Neuronal stem cell (in vitro differentiated cells): ENCODE measurements around the gene SLC1A3.

ENCODE experiments used
- DNase-seq: peaks from one replicate; pipeline ENCODE4 v3.0.0-alpha.2; 2013; ENCODE audit warnings: low spot score
- H2AFZ ChIP-seq: one replicate; pipeline ENCODE4 v1.6.1; 2013; ENCODE audit warnings: mild to moderate bottlenecking, low read length, inconsistent platforms
- H2AK5ac ChIP-seq: 2 replicates; pipeline ENCODE4 v1.6.1; 2013; ENCODE audit warnings: low read depth, mild to moderate bottlenecking, inconsistent platforms, low read length, moderate library complexity, mixed read lengths
- H2BK120ac ChIP-seq: 2 replicates; pipeline ENCODE4 v1.6.1; 2013; ENCODE audit warnings: low read depth, mild to moderate bottlenecking, inconsistent platforms, low read length, moderate library complexity, mixed read lengths
- H2BK12ac ChIP-seq: one replicate; pipeline ENCODE4 v1.6.1; 2013; ENCODE audit warnings: low read length, inconsistent platforms
- H2BK15ac ChIP-seq: 2 replicates; pipeline ENCODE4 v1.6.1; 2013; ENCODE audit warnings: mild to moderate bottlenecking, low read length, inconsistent platforms, mixed read lengths
- H2BK5ac ChIP-seq: one replicate; pipeline ENCODE4 v1.6.1; 2013; ENCODE audit warnings: inconsistent platforms, mild to moderate bottlenecking, low read length, moderate library complexity
- H3K14ac ChIP-seq: one replicate; pipeline ENCODE4 v1.6.1; 2013; ENCODE audit warnings: low read length, inconsistent platforms
- H3K18ac ChIP-seq: 2 replicates; pipeline ENCODE4 v1.6.1; 2013; ENCODE audit warnings: low read length, inconsistent platforms
- H3K23ac ChIP-seq: 2 replicates; pipeline ENCODE4 v1.6.1; 2013; ENCODE audit warnings: low read depth, mild to moderate bottlenecking, mixed read lengths, low read length, inconsistent platforms; ENCODE audit not compliant: poor library complexity
- H3K27ac ChIP-seq: replicated peaks from 3 replicates; pipeline ENCODE4 v1.5.1; 2013; ENCODE audit warnings: low read length, inconsistent platforms
- H3K27me3 ChIP-seq, 3 experiments: 2 replicates each; pipeline ENCODE4 v1.6.1; 2013; ENCODE audit warnings: low read length in 3 of 3, mild to moderate bottlenecking in 2 of 3, inconsistent platforms in 1 of 3, low read depth in 1 of 3, mixed read lengths in 1 of 3, moderate library complexity in 1 of 3; ENCODE audit not compliant: control insufficient read depth in 3 of 3, insufficient read depth in 3 of 3
- H3K36me3 ChIP-seq, 2 donors: replicated peaks in 1 of 2; 2 replicates each; pipeline ENCODE4 v1.6.1; 2013; ENCODE audit warnings: low read length in 2 of 2; ENCODE audit not compliant: control insufficient read depth in 2 of 2, insufficient read depth in 2 of 2
- H3K4ac ChIP-seq: 2 replicates; pipeline ENCODE4 v1.6.1; 2013; ENCODE audit warnings: inconsistent platforms, mild to moderate bottlenecking, low read length, moderate library complexity
- H3K4me1 ChIP-seq, 2 donors: 1 replicate in 1 of 2; 2 replicates in 1 of 2; pipeline ENCODE4 v1.6.1; 2013; ENCODE audit warnings: low read length in 2 of 2, low read depth in 1 of 2; ENCODE audit not compliant: control insufficient read depth in 2 of 2, insufficient read depth in 1 of 2
- H3K4me2 ChIP-seq: one replicate; pipeline ENCODE4 v1.6.1; 2013; ENCODE audit warnings: mild to moderate bottlenecking, low read length, inconsistent platforms; ENCODE audit not compliant: insufficient read depth, poor library complexity, severe bottlenecking
- H3K4me3 ChIP-seq, 2 donors: 2 replicates each; pipeline ENCODE4 v1.5.1; 2013; ENCODE audit warnings: low read length in 2 of 2, mild to moderate bottlenecking in 2 of 2, inconsistent platforms in 1 of 2, moderate library complexity in 1 of 2
- H3K79me1 ChIP-seq: one replicate; pipeline ENCODE4 v1.6.1; 2013; ENCODE audit warnings: low read depth, mild to moderate bottlenecking, inconsistent platforms, low read length, moderate library complexity
- H3K9ac ChIP-seq: one replicate; pipeline ENCODE4 v1.6.1; 2013; ENCODE audit warnings: mild to moderate bottlenecking, low read depth, low read length, inconsistent platforms; ENCODE audit not compliant: poor library complexity
- H3K9me3 ChIP-seq, 2 donors: replicated peaks in 1 of 2; 2 replicates each; pipeline versions ENCODE3 to v1.6.1; 2013; ENCODE audit warnings: low read length in 2 of 2, mild to moderate bottlenecking in 2 of 2, inconsistent platforms in 1 of 2, low read depth in 1 of 2, mixed read lengths in 1 of 2, moderate library complexity in 1 of 2; ENCODE audit not compliant: control insufficient read depth in 2 of 2, insufficient read depth in 1 of 2
- H4K8ac ChIP-seq: one replicate; pipeline ENCODE4 v1.6.1; 2013; ENCODE audit warnings: low read depth, mild to moderate bottlenecking, inconsistent platforms, low read length, moderate library complexity
- H4K91ac ChIP-seq: one replicate; pipeline ENCODE4 v1.6.1; 2013; ENCODE audit warnings: low read length, low read depth, mild to moderate bottlenecking, inconsistent platforms; ENCODE audit not compliant: poor library complexity
- WGBS, 2 donors: extraction: QIAGEN DNeasy Blood & Tissue Kit; methylation state at CpG; one replicate each; pipeline ENCODE4 v1.1.7; 2013; ENCODE audit warnings: missing lambda C conversion rate in 2 of 2, mixed read lengths in 1 of 2; ENCODE audit not compliant: insufficient read length in 2 of 2, insufficient replicate concordance in 1 of 2; ENCODE audit errors: extremely low coverage in 2 of 2; 5-methylcytosine and 5-hydroxymethylcytosine counted together

Gene SLC1A3

GRCh38 chr5:36721664-36722235, 115.3 kb downstream of the SLC1A3 start:
- H3K36me3 ChIP-seq = no peaks in the 10 kb centered on the region
- no peak overlapping the region for H3K9ac ChIP-seq
- no peak overlapping the region for H2AFZ ChIP-seq
- H2BK5ac ChIP-seq = no peak overlapping the region
- no peak overlapping the region for H2BK120ac ChIP-seq
- H2BK12ac ChIP-seq = no peak overlapping the region
- peaks cover 2 to 13% of the 10 kb centered on the region in 2 donors for H3K4me1 ChIP-seq
- no peak for DNase-seq
- H2AK5ac ChIP-seq = no peak overlapping the region
- no peak overlapping the region for H3K23ac ChIP-seq
- no peak overlapping the region for H3K4me2 ChIP-seq
- H3K14ac ChIP-seq = no peak overlapping the region
- no peaks in the 10 kb centered on the region for H3K79me1 ChIP-seq
- H4K8ac ChIP-seq = no peak overlapping the region
- H3K18ac ChIP-seq = no peak overlapping the region
- H4K91ac ChIP-seq = no peak overlapping the region
- no peak overlapping the region for H2BK15ac ChIP-seq
- H3K4ac ChIP-seq = no peak overlapping the region
- H3K27ac ChIP-seq = no peak overlapping the region
- no peaks in the 10 kb centered on the region for H3K9me3 ChIP-seq
- no peak overlapping the region for H3K4me3 ChIP-seq
- no CpG with 5 or more reads among the region's 5 CpGs for WGBS, 2 donors
- H3K27me3 ChIP-seq = peaks cover 0 to 5% (median 0%) of the 10 kb centered on the region in 3 experiments

GRCh38 chr5:36722900-36723299, 116.5 kb downstream of the SLC1A3 start:
- no peak overlapping the region for H4K8ac ChIP-seq
- no peaks in the 10 kb centered on the region for H3K9me3 ChIP-seq
- no peak overlapping the region for H3K9ac ChIP-seq
- no peak overlapping the region for H4K91ac ChIP-seq
- H2BK5ac ChIP-seq = no peak overlapping the region
- H3K23ac ChIP-seq = no peak overlapping the region
- no peak for DNase-seq
- no peak overlapping the region for H3K18ac ChIP-seq
- no peak overlapping the region for H2AFZ ChIP-seq
- H3K27me3 ChIP-seq = peaks cover 0 to 5% (median 0%) of the 10 kb centered on the region in 3 experiments
- no peaks in the 10 kb centered on the region for H3K36me3 ChIP-seq
- WGBS, 2 donors = no CpG with 5 or more reads among the region's 6 CpGs
- H3K4ac ChIP-seq = no peak overlapping the region
- no peak overlapping the region for H2BK15ac ChIP-seq
- H2BK120ac ChIP-seq = no peak overlapping the region
- no peaks in the 10 kb centered on the region for H3K79me1 ChIP-seq
- H3K14ac ChIP-seq = no peak overlapping the region
- no peak overlapping the region for H2AK5ac ChIP-seq
- H3K4me3 ChIP-seq = no peak overlapping the region
- H3K4me1 ChIP-seq = peaks cover 2 to 9% of the 10 kb centered on the region in 2 donors
- H3K4me2 ChIP-seq = no peak overlapping the region
- H3K27ac ChIP-seq = no peak overlapping the region
- no peak overlapping the region for H2BK12ac ChIP-seq

GRCh38 chr5:36723912-36724311, 117.5 kb downstream of the SLC1A3 start:
- Histone ChIP-seq H2AK5ac (no peak overlapping the region), H2BK120ac (no peak overlapping the region), H3K27ac (no peak overlapping the region), H3K4me1 (peaks cover 2 to 6% of the 10 kb centered on the region in 2 donors), H4K91ac (no peak overlapping the region), H3K4ac (no peak overlapping the region), H2BK12ac (no peak overlapping the region), H2BK15ac (no peak overlapping the region), H3K4me2 (no peak overlapping the region), H3K79me1 (no peaks in the 10 kb centered on the region), H3K14ac (no peak overlapping the region), H3K4me3 (no peak overlapping the region), H3K9ac (no peak overlapping the region), H3K9me3 (no peaks in the 10 kb centered on the region), H2BK5ac (no peak overlapping the region), H3K27me3 (peaks cover 0 to 5% (median 0%) of the 10 kb centered on the region in 3 experiments), H3K23ac (no peak overlapping the region), H4K8ac (no peak overlapping the region), H2AFZ (no peak overlapping the region), H3K36me3 (no peaks in the 10 kb centered on the region), H3K18ac (no peak overlapping the region)
- WGBS, 2 donors = no CpG with 5 or more reads among the region's 2 CpGs
- DNase-seq = no peak

GRCh38 chr5:36724467-36725332, 118.3 kb downstream of the SLC1A3 start:
- peak overlapping the region; percentile 45 for H2AK5ac ChIP-seq
- no peak overlapping the region for H4K91ac ChIP-seq
- no peak overlapping the region for H2BK120ac ChIP-seq
- H2AFZ ChIP-seq = peak overlapping the region; percentile 77
- H3K9ac ChIP-seq = no peak overlapping the region
- no peak overlapping the region for H2BK5ac ChIP-seq
- no peak overlapping the region for H3K27ac ChIP-seq
- no peak overlapping the region for H2BK15ac ChIP-seq
- no peaks in the 10 kb centered on the region for H3K36me3 ChIP-seq
- H4K8ac ChIP-seq = no peak overlapping the region
- no CpG with 5 or more reads among the region's 6 CpGs for WGBS, 2 donors
- H3K18ac ChIP-seq = no peak overlapping the region
- no peaks in the 10 kb centered on the region for H3K9me3 ChIP-seq
- H2BK12ac ChIP-seq = no peak overlapping the region
- H3K79me1 ChIP-seq = no peaks in the 10 kb centered on the region
- H3K27me3 ChIP-seq = peaks cover 0 to 4% (median 0%) of the 10 kb centered on the region in 3 experiments
- no peak overlapping the region for H3K4ac ChIP-seq
- H3K4me1 ChIP-seq = peaks cover 2 to 6% of the 10 kb centered on the region in 2 donors
- no peak for DNase-seq
- H3K23ac ChIP-seq = no peak overlapping the region
- no peak overlapping the region for H3K14ac ChIP-seq
- no peak overlapping the region for H3K4me2 ChIP-seq
- H3K4me3 ChIP-seq = no peak overlapping the region
